HUDEP-2 (cell line): Measurements from ENCODE around the gene RIC8A.
"Not testable (repeated sequence)": the region's sequence is repeated elsewhere in the genome, so short reads cannot be mapped to it uniquely, and the experiment has no call there.

Source experiments
- DNase-seq, 76 experiments: peaks; one replicate each; lab custom pipeline; 2025; ENCODE audit not compliant: unreplicated experiment in 76 of 76; lab: John Stamatoyannopoulos, UW

Gene RIC8A

GRCh38 chr11:207208-207862 lies at the start of gene RIC8A, which contains the start of gene BET1L:
TSS of gene RIC8A (plus strand) at chr11:207708. CDS start at chr11:208855, 1,147 bp downstream.
TSS of gene BET1L (minus strand) at chr11:207399. CDS start at chr11:207321, 78 bp downstream.
- DNase-seq: peak in 75 of 76 experiments; percentile 64 to 98 (median 95)

GRCh38 chr11:180242-180641 lies 27.3 kb upstream of the RIC8A start:
- DNase-seq: not testable (repeated sequence)

DNA sequence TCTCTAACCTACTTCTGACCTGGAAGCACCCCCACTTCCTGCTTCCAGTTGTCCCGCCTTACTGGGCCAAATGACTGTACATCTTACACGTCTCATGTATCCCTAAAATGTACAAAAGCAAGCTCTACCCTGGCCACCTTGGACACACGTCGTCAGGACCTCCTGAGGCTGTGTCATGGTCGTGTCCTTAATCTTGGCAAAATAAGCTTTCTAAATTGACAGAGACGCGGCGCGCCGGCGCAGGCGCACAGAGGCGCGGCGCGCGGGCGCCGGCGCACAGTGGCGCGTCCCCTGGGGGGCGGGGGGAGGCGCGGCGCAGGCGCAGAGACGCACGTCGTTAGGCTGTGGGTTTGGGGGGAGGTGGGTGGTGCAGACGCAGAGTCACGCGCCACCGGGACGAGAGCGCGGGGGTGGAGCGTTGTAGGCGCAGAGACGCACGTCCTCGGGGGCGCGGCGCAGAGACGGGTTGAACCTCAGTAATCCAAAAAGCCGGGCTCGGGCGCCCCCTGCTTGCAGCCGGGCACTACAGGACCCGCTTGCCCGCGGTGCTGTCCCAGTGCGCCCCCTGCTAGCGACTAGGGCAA lies 18.2 kb upstream of the RIC8A start:
- DNase-seq: not testable (repeated sequence)

GRCh38 chr11:189843-190311 lies 17.6 kb upstream of the RIC8A start:
- DNase-seq: not testable (repeated sequence)

- DNase-seq: not testable (repeated sequence)
These were observed 17.0 kb upstream of the RIC8A start for GRCh38 chr11:190546-190945.

DNA sequence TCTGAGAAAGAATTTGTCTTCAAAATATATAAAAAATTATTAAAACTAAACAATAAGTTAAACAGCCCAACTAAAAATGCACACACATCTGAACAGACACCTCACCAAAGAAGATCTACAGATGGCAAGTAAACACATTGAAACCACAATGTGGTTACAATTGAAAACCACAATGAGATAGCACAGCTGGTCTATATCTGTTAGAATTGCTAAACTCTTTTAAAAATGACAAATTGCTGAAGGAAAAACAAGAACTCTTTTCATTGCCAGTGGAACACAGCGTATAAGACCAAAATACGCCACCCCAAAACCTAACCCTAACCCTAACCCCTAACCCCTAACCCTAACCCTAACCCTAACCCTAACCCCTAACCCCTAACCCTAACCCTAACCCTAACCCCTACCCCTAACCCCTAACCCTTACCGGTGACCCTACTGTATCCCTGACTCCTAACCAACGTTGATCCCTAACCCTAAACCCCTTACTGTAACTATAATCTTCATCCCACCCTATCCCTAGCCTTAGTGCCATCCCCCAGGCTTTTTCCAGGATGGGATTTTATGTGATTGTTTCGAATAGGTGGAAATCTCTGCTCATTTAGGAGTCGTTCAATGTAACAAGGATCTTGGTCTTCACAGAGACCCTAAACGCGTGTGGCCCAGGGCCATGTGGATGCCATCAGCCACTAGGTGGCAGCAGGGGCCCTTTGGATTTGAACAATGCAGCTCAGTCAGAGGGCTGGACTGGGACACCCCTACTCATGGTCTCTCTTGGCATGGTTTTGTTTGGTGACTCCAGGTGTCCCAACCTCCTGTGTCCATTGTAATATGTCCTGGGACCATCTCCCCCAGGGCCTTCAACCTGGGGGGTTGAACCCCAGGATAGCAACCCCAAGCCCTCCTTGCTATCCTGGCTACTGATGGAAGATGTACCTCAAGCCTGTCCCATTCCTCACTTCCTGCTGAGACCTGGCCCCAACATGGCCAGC lies 15.7 kb upstream of the RIC8A start:
- DNase-seq: not testable (repeated sequence)

GRCh38 chr11:192674-193128 lies 14.8 kb upstream of the RIC8A start, which contains the start of gene SCGB1C1:
TSS of gene SCGB1C1 (plus strand) at chr11:193078. CDS start at chr11:193100, 22 bp downstream.
- not testable (repeated sequence) for DNase-seq

DNA sequence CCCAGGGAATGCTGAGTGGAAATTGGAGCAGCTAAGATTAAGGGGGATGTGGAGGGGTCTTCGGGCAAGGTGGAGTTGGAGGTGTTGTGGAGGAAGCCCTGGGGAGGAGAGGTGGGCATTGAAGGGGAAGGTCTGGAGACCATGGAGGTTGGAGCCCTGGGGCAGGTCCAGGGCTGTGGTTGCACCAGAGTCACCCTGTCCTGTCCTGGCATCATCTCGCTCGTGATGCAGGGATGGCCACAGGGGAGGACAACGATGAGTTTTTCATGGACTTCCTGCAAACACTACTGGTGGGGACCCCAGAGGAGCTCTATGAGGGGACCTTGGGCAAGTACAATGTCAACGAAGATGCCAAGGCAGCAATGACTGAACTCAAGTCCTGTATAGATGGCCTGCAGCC lies 14.0 kb upstream of the RIC8A start:
- DNase-seq: not testable (repeated sequence)

DNA sequence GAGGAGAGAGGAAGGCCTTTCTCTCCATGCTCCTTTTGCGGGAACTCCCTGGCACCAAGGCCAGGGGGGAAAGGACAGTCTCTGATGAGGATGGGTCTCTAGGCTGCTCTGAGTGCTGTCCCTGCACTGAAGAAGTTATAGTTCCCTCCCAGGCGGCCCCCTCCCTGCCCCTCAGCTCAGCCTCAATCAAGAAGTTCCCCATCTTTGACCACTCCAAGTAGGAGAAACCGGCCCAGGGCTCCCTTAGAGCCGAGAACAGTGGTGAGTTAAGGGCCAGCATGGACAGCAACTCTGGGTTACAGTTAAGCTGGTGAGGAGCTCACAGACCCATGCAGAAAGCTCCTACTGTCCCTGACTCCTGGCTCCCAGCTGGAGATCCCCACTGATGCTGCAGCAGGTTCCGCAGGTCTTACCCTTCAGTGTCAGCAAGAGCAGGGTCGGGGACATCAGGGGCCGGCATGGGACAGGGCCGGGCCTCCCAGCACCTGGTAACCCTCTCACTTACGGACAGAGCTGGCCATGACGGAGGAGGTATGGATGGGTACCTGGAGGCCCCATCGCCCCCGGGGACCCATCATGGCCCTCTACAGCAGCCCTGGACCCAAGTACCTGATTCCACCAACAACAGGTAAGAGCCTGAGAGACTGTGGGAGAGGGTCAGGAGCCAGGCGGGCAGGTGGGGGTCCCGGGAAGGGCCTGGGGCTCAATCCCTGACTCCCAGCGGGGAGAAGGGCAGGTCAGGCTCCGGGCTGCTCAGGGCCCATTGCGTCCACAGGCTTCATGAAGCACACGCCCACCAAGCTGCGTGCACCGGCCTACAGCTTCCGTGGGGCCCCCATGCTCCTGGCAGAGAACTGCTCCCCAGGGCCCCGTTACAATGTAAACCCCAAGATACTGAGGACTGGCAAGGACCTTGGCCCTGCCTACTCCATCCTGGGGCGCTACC lies 10.4 kb upstream of the RIC8A start:
- no peak for DNase-seq

DNA sequence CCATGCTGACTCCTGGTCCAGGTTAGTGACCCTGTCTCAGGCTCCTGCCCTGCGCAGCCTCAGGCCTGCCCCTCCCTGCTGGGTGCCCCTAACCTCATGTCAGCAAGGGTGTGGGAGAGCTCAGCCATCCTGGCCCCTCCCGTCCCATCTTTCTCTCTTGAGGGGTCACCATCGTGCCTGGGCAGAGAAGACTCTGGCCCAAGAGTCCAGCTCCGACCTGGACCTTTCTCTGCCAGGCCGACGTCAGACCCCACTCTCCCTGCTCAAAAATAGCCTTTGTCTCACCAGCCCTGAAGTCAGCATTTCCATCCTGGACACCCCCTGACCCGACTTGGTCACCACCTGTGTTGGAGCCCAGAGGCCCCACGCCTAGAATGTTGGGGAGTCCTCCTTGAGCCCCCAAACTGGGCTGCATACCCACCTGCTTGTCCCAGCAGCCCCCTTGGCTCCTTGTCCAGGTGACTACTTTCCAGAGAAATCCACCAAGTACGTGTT lies 9.7 kb upstream of the RIC8A start:
- no peak for DNase-seq

- no peak for DNase-seq
These were observed 9.2 kb upstream of the RIC8A start for GRCh38 chr11:198236-198806.

GRCh38 chr11:199004-199581 lies 8.4 kb upstream of the RIC8A start:
- DNase-seq: no peak

- DNase-seq: no peak
These were observed 7.7 kb upstream of the RIC8A start for GRCh38 chr11:199782-200181.

DNA sequence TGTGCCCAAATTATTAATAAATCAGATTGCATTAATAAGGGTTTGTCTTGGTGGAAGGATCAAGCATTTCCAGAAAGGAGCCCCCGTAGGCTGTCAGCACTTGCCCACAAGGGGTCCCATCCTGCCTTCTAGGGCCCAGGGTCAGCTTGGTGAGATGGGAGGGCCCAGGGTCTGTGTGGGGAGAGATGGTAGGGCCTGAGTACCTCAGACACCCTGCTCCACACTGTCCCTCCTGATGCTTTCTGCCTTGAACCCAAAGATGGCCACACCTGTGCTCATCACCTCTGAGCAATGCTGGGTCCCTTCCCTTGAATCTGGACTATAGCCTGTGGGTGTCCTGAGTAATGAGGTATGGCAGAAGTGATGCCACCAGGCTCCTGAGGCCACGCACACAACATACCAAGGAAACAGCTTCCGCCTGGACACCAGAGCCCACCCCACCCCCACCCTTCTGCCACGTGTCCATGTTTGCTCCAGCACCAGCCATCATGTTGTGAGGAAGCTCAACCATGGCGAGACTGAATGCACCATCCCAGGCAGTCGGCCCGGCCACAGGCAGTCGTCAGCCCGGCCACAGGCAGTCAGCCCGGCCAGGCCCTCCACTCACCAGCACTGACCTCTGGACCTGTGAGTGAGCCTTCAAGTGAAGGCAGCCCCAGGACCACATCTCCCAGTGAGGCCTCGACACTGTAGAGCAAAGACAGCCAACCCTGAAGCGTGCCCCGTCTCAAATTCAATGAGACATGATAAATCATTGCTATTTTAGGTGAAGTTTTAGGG lies 7.1 kb upstream of the RIC8A start:
- no peak for DNase-seq

GRCh38 chr11:201966-202365 lies 5.5 kb upstream of the RIC8A start:
- no peak for DNase-seq

DNA sequence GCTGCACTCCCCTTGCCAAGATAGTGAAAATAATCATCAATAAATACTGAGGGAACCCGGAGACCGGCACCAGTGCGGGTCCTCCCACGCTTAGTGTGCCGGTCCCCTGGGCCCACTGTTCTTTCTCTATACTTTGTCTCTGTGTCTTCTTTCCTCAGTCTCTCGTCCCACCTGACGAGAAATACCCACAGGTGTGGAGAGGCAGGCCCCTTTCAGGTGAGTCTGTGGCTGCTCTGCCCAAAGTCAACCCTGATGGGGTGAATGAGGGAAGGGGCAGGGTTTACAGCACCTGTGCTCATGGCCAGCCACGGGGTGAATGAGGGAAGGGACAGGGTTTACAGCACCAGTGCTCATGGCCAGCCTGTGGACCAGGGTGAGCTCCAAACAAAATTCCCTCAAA lies 5.0 kb upstream of the RIC8A start:
- no peak for DNase-seq

DNA sequence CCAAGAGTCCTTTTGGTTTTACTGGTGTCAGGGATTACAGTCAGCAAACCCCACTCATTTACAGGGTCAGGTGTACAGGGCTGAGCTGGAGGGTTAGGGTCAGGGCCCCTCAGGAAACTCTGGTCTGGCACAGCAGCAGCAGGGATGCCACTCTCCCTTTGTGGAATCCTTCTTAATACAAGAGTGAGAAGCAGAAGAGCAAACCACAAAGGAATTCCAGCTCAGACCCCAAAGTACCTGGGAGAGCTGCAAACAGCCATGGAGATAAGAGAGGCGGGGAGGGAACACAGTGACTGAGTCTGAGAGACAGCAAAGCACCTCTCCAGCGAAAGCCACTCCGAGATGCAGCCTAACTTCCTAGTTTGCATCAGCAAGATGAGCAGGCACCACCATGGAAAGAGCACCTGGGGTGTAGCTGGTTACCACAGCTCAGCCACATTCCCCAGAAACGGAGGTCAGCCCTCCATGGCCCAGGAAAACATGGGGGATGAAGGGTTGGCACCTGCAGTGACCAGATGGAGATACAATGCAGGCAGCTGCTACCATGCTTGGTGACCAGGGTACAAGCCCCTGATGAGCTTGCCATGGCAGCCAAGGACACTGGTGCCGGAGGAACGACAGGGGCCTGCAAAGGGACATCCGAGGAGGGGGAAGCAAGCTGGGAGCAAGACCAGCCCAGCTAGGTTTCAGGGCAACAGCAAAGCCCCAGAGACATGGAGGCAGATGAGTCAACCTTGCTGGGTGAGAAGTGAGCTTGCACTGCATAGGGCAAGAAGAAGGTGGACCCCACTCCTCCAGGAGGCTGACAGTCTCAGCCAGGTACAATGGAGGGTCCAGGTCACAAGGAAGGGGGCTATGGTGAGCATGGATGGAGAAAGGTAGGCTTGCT lies 4.2 kb upstream of the RIC8A start:
- no peak for DNase-seq
